Activated effector memory CD4-positive, alpha-beta T cell treated with anti-CD3 and anti-CD28 coated beads, Interleukin-2, amount 50 U/mL, for 16 hours (primary cell): ENCODE data around the gene OR5B12.
"Not testable (repeated sequence)": the region's sequence is repeated elsewhere in the genome, so short reads cannot be mapped to it uniquely, and the experiment has no call there.

ENCODE experiments used
- DNase-seq: peaks from one replicate; pipeline ENCODE4 v3.0.0-alpha.2; 2020

OR5B12 gene

DNA sequence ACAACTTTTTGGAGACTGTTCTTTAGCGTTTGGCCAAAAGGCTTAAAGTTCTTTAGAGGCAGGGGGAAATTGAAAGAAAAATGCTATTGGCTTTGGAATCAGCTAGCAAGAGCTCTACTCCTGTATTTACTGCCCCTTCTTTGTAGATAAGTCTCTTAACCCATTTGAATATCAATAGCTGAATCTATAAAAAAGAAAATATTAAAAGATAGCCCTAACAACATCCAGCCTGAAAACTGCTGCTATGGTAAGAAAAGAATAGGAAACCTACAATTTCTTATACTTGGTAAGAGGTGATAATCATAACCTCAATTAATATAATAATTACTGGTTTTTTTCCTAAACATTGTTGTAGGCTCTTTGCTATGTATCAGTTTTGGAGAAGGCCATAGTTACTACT is at the start of gene OR5B12:
TSS of gene OR5B12 (minus strand) at position 101 of the 400 bp plus-strand sequence. CDS start 2,085 bp downstream, outside the sequence.
- no peak for DNase-seq

DNA sequence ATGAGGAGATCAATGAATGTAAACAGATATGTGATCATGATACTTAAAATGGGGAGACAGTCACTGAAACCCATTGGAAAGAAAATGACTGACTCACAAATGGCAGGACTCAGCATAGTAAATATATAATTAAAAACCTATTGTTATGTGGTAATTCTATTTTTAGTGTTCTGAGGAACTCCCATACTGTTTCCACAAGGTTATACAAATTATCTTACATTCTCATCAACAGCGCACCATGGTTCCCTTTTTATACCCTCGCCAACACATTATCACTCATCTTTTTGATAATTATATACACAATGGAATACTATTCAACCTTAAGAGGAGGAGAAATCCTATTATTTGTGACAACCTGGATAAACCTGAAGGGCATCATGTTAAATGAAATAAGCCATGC is 48.8 kb upstream of the OR5B12 start:
- DNase-seq = no peak

DNA sequence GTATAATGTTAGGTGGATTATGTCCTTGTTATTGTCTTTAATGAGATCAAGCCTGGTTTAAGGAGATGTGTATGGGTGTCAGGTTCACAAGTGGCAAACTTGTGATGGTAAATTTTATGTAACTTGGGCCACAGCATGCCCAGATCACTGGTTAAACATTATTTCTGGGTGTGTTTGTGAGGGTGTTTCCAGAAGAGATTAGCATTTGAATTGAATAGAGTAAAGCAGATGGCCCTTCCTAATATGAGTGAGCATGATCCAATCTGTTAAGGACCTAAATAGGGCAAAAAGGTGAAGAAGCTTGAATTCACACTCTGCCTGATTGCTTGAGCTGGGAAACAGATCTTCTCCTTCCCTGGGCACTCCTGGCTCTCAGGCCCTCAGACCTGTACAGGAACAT is 45.1 kb upstream of the OR5B12 start:
- DNase-seq = no peak

DNA sequence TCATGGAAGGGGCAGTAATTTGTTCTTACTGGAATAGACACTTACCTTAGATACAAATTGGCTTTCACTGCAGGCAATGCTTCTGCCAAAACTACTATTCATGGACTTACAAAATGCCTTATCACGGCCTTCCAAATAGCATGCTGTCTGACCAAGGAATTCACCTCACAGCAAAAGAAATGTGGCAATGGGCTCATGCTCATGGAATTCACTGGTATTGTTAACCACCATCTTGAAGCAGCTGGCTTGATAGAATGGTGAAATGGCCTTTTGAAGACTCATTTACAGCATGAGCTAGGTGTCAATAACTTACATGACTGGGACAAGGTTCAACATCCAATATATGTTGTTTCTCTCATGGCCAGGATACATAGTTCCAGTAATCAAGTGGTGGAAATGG is 43.9 kb upstream of the OR5B12 start:
- no peak for DNase-seq

DNA sequence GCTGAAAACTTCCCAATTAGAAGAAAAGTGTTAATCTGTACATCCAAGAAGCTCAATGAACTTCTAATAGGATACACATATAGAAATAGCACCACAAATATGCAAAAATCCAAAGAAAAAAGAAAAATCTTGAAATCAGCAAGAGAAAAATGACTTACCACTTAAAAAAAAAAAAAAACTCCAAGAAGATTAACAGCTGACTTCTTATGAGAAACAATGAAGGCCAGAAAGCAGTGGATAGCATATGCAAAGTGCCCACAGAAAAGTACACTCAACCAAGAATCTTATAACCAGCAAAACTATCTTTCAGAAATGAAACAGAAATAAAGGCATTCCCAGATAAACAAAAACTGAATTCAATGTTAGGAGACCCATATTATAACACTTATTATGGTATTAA is 29.9 kb upstream of the OR5B12 start:
- no peak for DNase-seq

DNA sequence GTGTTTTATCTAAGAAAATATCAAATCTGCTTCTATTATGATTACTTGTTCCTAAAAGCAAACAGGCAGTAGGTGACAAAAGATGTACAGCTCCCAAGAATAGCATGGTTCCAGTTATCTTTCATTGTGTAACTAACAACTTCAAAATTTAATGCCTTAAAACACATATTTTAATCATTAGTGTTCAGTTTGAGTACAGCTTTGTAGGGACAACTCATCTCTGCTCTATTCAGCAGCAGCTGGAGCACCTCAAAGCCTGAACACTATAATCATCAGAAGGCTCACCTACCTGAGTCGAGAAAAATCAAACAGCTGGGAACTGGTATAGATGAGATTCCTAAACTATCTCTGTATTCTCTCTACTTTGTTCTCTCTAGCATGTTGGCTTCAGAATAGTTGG is 24.3 kb upstream of the OR5B12 start:
- DNase-seq = no peak

DNA sequence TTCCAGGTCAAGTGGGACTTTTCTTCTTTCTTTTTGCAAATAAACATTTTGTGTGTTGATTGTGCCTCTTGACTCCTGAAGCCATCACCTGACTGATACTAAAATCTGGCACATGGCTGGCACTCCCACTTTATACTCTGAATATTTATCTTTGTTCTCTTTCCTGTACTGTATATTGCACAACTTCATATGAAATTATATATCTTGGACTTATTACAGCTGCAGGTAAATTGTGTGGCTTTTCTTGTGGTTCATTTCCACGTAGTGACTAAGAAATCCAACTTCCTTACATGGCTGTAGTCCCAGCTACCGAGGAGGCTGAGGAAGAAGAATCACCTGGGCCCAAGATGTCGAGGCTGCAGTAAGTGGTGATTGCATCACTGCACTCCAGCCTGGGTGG is 23.7 kb upstream of the OR5B12 start:
- DNase-seq = no peak

DNA sequence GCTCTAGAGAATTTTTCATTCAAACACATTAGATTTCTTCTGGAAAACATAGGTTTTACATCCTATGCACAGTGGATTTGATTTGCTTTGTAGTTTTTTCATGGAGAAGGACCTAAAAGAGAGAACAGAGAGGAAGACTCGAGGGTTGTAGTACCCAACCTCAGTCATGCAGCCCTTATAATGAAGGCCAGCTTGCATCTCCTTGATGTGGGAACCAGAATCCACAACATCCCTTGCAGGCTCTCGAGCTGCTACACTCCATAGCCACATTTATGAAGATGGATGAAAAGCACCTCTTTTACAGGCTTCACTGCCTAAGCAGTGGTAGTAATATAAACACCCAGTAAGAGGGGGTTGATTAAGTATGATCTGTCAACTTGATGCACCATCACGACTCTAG is 9.5 kb upstream of the OR5B12 start:
- DNase-seq = no peak

DNA sequence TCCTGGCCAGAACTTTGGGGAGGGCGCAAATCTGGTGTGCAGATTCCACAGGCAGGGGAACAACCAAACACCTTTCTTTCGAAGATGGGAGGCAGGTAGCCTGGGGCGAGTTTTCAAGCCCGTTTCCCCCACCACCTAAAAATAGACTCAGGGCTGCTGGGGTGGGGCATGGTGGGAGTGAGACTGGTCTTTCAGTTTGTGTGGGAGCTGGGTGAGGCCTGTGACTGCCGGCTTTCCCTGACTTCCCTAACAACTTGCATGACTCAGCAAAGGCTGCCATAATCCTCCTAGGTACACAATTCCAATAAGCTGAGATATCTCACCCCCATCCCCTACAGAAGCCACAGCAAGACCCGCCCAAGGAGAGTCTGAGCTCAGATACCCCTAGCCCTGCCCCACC is 4.3 kb upstream of the OR5B12 start:
- DNase-seq = no peak

DNA sequence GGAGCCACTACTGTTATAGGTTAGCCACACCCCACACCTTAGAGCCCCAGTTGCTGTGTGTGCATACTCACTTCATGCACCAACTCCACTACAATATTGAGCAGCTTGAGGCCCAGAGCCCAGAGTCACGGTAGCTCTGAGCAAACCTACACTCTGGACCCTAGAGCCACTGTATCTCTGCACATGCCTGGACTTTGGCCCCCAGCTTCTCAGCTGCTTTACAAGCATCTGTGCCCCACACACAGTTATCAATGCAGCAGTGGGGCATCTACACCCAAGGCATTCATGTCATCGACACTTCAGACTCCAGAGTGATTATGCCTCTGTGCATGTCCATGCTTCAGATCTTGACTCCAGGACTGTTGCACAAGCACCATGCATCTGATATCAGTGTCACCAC is 2.3 kb upstream of the OR5B12 start:
- DNase-seq = no peak

DNA sequence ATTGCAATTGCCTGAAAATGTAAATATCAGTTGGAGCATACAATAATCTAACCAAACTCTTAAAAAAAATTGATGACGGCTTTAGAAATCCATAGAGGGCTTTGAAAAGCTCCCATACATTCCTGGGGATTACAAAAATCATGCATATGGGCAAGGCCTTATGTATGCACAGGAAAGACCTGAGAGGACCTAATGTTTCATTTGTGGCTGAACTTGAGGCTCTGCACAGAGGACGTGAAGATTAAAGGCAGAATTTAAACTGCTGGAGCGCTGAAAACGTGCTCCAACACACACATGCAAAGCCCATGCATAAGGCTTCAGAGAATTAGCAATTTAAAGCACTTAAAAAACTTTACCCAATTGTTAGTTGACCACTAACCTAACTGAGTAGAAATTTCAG is 3.5 kb downstream of the OR5B12 start:
- DNase-seq = no peak

DNA sequence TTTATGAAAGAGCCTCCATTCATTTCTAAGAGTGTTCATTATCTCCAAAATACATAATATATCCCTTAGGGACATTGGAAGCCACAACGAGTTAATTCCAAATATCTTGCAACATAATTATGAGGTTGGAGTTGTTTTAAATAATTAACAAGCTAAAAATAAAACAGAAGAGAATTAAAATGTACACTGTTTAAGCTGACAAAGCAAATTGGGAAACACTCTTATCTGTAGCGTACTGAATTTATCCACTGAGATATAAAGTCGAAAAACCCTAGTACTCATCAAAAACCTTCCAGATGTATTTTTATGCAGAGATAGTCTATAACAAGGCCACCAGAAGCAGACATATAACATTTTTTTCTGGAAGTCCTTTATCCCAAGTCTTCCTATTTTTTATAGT is 7.8 kb downstream of the OR5B12 start:
- no peak for DNase-seq

DNA sequence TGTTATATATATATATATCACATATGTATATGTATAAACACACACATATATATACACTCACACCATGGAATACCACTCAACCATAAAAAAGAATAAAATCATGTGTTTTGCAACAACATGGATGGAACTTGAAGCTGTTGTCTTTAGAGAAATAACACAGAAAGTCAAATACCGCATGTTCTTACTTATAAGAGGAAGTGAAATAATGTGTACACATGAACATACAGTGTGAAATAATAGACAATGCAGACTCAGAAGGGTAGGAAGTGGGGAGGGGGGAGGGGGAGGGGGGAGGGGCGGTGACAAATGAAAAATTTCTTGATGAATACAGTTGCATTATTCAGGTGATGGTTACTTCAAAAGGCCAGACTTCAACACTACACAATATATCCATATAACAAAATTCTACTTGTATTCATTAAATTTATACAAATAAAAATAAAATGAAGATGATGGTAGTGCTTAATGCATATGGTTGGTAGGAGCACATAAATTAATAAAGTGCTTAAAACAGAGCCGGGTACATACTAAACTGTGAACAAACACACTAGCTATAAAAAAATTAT is 8.3 kb downstream of the OR5B12 start:
- no peak for DNase-seq

DNA sequence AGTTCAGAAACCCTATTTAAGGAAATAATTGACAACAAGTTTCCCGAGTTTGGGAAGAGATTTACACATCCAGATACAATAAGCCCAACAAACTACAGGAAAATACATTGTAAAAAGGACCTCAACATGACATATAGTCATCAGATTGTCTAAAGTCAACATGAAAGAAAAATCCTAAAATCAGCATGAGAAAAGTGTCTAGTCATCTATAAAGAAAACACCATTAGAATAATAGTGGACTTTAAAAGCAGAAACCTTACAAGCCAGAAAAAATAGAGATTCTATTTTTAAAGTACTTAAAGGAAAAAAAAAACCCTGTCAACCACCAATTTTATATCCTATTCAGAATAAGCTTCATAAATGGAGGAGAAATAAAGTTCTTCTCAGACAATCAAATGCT is 12.8 kb downstream of the OR5B12 start:
- no peak for DNase-seq

DNA sequence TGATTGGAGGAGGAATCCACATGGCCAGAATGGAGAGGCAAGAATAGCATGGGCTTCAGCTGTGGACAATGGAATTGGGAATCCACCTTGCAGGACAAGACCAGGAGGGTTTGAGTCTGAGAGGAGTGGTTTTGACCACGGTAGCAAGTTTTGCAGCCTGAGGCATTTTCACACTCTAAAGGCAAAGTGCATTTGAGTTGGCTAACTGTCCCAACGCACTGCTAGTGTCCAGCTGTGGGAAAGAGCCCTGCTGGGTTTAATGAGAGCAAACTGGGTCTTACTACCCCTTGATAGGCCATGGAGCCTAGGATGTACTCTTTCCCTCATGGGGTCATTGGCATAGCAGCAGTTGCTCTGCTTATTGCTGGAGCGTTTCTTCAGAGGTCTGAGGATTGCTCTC is 14.0 kb downstream of the OR5B12 start, which contains the start of gene OR5B2:
TSS of gene OR5B2 (minus strand) at position 101 of the 400 bp plus-strand sequence. CDS start 4,860 bp downstream, outside the sequence.
- no peak for DNase-seq

DNA sequence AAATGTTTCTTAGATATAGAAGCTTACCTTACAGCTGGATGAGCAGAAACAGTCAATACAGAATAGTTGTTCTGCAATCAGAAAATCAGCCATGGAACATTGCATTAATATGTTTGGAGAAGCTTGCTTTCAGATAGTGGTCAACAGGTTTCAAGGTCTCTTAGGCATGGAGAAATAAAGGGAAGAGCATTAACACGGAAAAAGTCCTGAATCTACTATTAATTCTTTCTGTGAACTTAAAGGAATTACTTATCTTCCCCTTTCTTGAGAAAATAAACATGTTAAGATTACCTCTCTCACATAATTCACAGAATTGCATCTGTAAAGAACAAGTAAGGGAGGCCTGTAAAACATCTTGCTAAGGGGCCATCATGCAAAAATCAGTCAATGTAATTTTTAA is 35.3 kb downstream of the OR5B12 start, which contains the start of gene OR5B3:
TSS of gene OR5B3 (minus strand) at position 101 of the 400 bp plus-strand sequence. CDS start 3,465 bp downstream, outside the sequence.
- DNase-seq = no peak

DNA sequence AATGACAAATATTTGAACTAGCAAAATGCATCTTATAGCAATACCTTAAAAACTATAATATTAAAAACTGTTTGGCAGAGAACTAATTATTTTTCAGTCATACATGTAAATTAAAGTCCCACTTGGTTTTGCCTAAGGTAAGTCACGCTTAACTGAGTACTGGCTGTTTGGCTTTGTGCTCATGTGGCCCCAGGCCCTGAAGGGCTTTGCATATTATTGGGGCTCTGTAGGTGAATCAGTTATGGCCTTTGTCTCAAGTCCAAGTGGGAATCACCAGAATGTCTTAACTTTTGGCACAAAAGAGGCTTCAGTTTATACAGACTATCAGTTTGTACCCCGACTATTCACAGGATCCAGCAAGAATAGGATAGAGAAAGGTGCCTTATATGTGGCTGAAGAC is 42.4 kb downstream of the OR5B12 start:
- not testable (repeated sequence) for DNase-seq

DNA sequence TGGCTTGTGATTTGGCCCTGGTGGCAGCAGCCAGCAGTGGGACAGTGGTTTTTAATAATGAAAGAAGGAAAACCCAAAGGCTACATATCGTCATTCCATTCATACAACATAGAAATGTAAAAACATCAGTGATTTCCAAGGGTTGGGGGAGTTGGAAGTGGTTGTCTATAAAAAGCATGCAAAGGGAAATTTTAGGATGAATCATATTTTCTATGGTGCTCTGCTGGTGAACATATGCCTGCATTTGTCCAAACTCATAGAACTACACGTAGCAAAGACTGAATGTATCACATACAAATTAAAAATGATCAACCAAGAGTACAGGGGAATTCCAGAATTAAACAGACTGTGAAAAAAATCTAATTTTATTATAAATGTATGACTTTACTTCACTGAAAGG is 46.5 kb downstream of the OR5B12 start:
- no peak for DNase-seq

DNA sequence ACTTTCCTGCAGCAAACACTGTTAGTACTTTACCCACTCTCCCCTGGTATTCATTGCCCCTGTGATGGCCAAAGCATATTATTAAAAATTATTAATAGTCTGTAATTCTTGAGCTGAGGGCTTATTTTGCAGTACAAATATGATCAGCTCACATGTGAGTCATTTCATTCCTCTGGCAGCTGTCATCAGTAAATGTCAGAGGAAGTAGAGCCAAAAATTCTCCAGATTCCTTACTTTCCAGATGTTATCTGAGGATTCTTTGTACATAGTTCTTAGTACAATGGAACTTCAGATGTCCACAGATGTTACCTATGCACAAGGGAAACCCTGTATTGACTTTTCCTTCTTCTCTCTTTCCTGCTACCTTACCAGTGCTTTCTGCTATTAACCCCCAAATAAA is 47.8 kb downstream of the OR5B12 start:
- DNase-seq = no peak

DNA sequence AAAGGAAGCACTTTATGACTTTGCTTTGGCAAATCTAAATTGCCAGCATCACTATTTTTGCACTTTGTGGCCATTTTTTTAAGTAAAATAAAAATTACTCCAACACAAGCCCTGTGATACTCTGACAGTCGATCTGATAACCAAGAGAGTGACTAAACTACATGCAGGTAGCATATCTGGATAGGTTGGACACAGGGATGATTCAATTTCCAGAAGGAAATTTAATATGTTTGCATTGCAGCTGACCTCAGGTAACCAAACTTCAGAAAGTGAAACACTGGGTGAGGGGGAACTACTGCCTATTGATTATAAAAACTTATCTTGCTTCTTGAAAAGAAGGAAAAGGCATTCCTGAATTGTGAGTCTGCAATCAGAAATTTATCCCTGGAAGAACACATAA is 49.3 kb downstream of the OR5B12 start:
- DNase-seq = no peak

DNA sequence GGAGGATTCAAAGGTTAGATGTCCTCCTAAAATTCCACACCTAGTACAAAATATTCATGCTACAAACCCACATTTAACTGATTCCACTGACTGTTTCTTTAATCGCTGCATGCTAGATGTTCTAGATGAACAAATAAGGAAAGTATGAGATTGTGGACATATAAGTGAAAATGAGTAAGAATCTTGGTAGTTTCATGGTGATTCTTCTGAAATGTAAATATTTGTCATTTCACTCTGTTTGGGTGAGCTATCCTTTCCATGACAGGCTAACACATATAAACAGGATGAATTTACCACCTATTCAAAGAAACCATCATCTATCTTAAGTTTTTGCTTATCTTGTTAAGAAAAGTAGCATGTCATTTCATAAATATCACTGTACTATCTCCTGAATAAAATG is 50.2 kb downstream of the OR5B12 start:
- no peak for DNase-seq

DNA sequence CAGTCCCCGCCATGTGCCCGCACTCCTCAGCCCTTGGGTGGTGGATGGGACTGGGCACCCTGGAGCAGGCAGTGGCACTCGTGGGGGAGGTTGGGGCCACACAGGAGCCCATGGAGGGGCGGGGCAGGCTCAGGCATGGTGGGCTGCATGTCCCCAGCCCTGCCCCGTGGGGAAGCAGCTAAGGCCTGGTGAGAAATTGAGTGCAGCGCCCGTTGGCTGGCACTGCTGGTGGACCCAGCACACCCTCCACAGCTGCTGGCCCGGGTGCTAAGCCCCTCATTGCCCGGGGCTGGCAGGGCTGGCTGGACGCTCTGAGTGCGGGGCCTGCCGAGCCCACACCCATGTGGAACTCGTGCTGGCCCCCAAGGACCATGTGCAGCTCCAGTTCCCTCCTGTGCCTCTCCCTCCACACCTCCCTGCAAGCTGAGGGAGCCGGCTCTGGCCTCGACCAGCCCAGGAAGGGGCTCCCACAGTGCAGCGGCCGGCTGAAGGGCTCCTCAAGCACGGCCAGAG is 51.4 kb downstream of the OR5B12 start:
- DNase-seq = no peak
